ENCODE results near the gene PIAS4. TPM values are rescaled to one million over a fixed set of nuclear protein-coding genes. Genes with fewer than 3 reads are reported as not detected.

Gene PIAS4
- total and polyA plus RNA-seq, 2 of the 13 experiments (the other 11 are each of a cell fraction or from before 2014, with no cell fraction given) = 9.0 to 20.1 TPM

DNA sequence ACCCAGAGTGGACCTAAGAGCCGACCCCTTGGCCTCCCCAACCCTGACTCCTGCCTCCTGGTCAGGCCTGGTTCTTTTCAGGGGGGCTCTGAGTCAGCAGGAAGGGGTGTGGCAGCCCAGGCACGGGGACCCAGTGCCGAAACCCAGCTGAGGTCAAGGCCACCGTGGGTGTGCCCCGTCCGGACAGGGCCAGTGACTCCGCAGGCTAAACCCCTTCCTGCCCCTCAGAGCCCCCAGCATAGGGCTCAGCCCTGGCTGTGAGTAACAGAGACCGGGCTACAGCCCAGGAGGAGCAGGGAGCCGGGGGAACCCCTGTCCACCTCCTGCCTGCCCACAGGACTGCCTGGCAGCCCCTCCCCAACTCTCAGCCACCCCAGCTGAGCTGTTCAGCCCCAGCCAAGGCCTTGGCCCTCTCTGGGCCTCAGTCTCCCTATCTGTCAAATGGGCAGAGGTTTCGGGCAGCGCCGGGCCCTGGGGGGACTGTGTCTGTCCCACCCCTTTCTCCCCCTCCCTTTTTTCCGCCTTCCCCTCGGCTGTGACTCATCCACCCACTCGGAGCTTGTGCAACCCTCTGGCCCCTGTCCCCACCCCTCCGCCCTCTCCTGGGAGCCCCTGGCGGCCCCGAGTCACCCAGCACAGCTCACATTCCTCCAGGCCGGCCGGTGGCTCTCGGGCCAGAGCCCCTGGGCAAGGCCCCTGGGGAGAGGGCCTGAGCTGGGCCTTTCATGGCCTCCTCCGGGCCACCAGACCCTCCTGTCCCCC is 50.6 kb downstream of the PIAS4 start (continued):
- TF ChIP-seq ZNF280B (CRISPR knock-in tag; IDR thresholded peaks at IDR 0.05; ENCODE audit: borderline replicate concordance) (no peak; the same call in 1 of the 2 replicates), ZNF607 (CRISPR knock-in tag; IDR thresholded peaks at IDR 0.05; ENCODE audit: borderline replicate concordance) (peak; percentile 50), NR2F1 (CRISPR knock-in tag; IDR thresholded peaks at IDR 0.05) (peak; percentile 72 to 86), HOXD1 (CRISPR knock-in tag; IDR thresholded peaks at IDR 0.05) (0 out of 2 replicates have a peak, but pooled peaks have one; percentile 4), CREM (IDR thresholded peaks at IDR 0.05) (0 out of 2 replicates have a peak, but pooled peaks have one; percentile 19), CREM (CRISPR knock-in tag; IDR thresholded peaks at IDR 0.05) (no peak), ZNF546 (CRISPR knock-in tag; conservative IDR thresholded peaks at IDR 0.05) (0 out of 2 replicates have a peak, but pooled peaks have one; percentile 18), SMARCC2 (IDR thresholded peaks at IDR 0.05) (no peak), HHEX (CRISPR knock-in tag; IDR thresholded peaks at IDR 0.05) (no peak), AKAP8 (CRISPR knock-in tag; IDR thresholded peaks at IDR 0.05) (peak; percentile 96), CENPX (CRISPR knock-in tag; IDR thresholded peaks at IDR 0.05) (no peak), ZNF792 (CRISPR knock-in tag; IDR thresholded peaks at IDR 0.05) (0 out of 2 replicates have a peak, but pooled peaks have one; percentile 20), GLI4 (CRISPR knock-in tag; IDR thresholded peaks at IDR 0.05; ENCODE audit: borderline replicate concordance) (0 out of 2 replicates have a peak, but pooled peaks have one; percentile 24), ONECUT2 (CRISPR knock-in tag; IDR thresholded peaks at IDR 0.05) (no peak), CREB1 (IDR thresholded peaks at IDR 0.05) (peak; percentile 43), CREB1 (CRISPR knock-in tag; IDR thresholded peaks at IDR 0.05) (no peak), ZSCAN21 (CRISPR knock-in tag; IDR thresholded peaks at IDR 0.05; ENCODE audit: borderline replicate concordance) (peak; percentile 35; the same call in 1 of the 2 replicates), TEAD2 (CRISPR knock-in tag; IDR thresholded peaks at IDR 0.05) (no peak), TRIM24 (CRISPR knock-in tag; IDR thresholded peaks at IDR 0.05) (no peak), U2AF2 (IDR thresholded peaks at IDR 0.05; ENCODE audit: low read depth, low read length) (no peak), ZNF124 (CRISPR knock-in tag; IDR thresholded peaks at IDR 0.05) (no peak), PHF21A (CRISPR knock-in tag; IDR thresholded peaks at IDR 0.05) (peak; percentile 78; the same call in 1 of the 2 replicates), TBX2 (CRISPR knock-in tag; IDR thresholded peaks at IDR 0.05; ENCODE audit: borderline replicate concordance) (peak; percentile 74), IKZF4 (CRISPR knock-in tag; IDR thresholded peaks at IDR 0.05; ENCODE audit: borderline replicate concordance, low read depth, not compliant biosample characterization) (no peak), CEBPG (CRISPR knock-in tag; IDR thresholded peaks at IDR 0.05) (peak; percentile 87), KDM2A (CRISPR knock-in tag; IDR thresholded peaks at IDR 0.05; ENCODE audit: borderline replicate concordance, low read depth) (peak; percentile 79; the same call in 1 of the 2 replicates), ZNF749 (CRISPR knock-in tag; IDR thresholded peaks at IDR 0.05; ENCODE audit: borderline replicate concordance) (no peak; the same call in 1 of the 2 replicates), ZNF891 (CRISPR knock-in tag; IDR thresholded peaks at IDR 0.05) (no peak), JUN (CRISPR knock-in tag; IDR thresholded peaks at IDR 0.05) (peak; percentile 52), NFE2L1 (CRISPR knock-in tag; IDR thresholded peaks at IDR 0.05; ENCODE audit: borderline replicate concordance) (no peak)

Data from HepG2 (cell line).